ENCODE results near the gene CEP70.

- TF ChIP-seq POLR2A (IDR thresholded peaks at IDR 0.05) (no peak), POLR2AphosphoS5 (IDR thresholded peaks at IDR 0.05) (no peak)
- TF ChIP-seq, protein P1, sequence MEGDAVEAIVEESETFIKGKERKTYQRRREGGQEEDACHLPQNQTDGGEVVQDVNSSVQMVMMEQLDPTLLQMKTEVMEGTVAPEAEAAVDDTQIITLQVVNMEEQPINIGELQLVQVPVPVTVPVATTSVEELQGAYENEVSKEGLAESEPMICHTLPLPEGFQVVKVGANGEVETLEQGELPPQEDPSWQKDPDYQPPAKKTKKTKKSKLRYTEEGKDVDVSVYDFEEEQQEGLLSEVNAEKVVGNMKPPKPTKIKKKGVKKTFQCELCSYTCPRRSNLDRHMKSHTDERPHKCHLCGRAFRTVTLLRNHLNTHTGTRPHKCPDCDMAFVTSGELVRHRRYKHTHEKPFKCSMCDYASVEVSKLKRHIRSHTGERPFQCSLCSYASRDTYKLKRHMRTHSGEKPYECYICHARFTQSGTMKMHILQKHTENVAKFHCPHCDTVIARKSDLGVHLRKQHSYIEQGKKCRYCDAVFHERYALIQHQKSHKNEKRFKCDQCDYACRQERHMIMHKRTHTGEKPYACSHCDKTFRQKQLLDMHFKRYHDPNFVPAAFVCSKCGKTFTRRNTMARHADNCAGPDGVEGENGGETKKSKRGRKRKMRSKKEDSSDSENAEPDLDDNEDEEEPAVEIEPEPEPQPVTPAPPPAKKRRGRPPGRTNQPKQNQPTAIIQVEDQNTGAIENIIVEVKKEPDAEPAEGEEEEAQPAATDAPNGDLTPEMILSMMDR (IDR thresholded peaks at IDR 0.05 in 8 of 11, conservative IDR thresholded peaks at IDR 0.05 in 3 of 11) = no peak
Observed at GRCh38 chr3:138471481-138471880, 122.6 kb downstream of the CEP70 start.

All from spleen (tissue), 7 donors.